K562 (cell line): Measurements from ENCODE around the gene MPDZ. TPM values are rescaled to one million over a fixed set of nuclear protein-coding genes. Genes with fewer than 3 reads are reported as not detected.

Experiments used
- ASH1L ChIP-seq: fragments of 450-650 bp; IDR thresholded peaks from 2 replicates; pipeline ENCODE4 v1.6.1; 2018; ENCODE audit warnings: borderline replicate concordance, mild to moderate bottlenecking, low read depth; ENCODE audit not compliant: partially characterized antibody
- ATF1 ChIP-seq, 2 experiments: fragments of 450-650 bp in 1 of 2; IDR thresholded peaks; 2 replicates each; pipeline ENCODE4 v1.6.1; 2016; ENCODE audit warnings: missing compliant biosample characterization in 1 of 2, missing genetic modification characterization in 1 of 2
- CREBBP ChIP-seq: IDR thresholded peaks from one replicate; pipeline ENCODE4 v1.6.1; 2012; ENCODE audit warnings: low read depth, mild to moderate bottlenecking, control low read depth, inconsistent platforms, low read length
- ELF2 ChIP-seq: fragments of 250-450 bp; sonication (Bioruptor Pico); IDR thresholded peaks from 2 replicates; pipeline ENCODE4 v1.5.0; 2021; ENCODE audit warnings: mild to moderate bottlenecking
- NFATC3 ChIP-seq: fragments of 450-650 bp; IDR thresholded peaks from 2 replicates; pipeline ENCODE4 v1.6.1; 2017; ENCODE audit warnings: mild to moderate bottlenecking
- OTX1 ChIP-seq: fragments of 450-650 bp; formaldehyde crosslinking; IDR thresholded peaks from 2 replicates; pipeline ENCODE4 v1.4.0; 2022; ENCODE audit warnings: mild to moderate bottlenecking
- SAP30 ChIP-seq: fragments of 200-600 bp; sonication (generic); IDR thresholded peaks from 2 replicates; pipeline ENCODE4 v1.6.1; 2012; ENCODE audit warnings: borderline replicate concordance, low read depth, mild to moderate bottlenecking, moderate library complexity, low read length, control low read depth, inconsistent platforms; ENCODE audit not compliant: insufficient read depth, poor library complexity, severe bottlenecking
- ZNF830 ChIP-seq: fragments of 250-450 bp; sonication (Bioruptor Pico); IDR thresholded peaks from 2 replicates; pipeline ENCODE4 v1.5.0; 2021; ENCODE audit warnings: mild to moderate bottlenecking
- ZSCAN29 ChIP-seq: fragments of 450-650 bp; IDR thresholded peaks from 2 replicates; pipeline ENCODE4 v1.6.1; 2017
- polyA plus RNA-seq, 8 experiments: library from polyadenylated mRNA; depleted of rRNA in 4 of 8; stranded (reverse) in 5 of 8; unstranded in 3 of 8; fragments of >200 nt; fragmentation: Nextera tagmentation in 2 of 8; fragmentation: Illumina TruSeq in 1 of 8; extraction: Ambion mirVana in 2 of 8; extraction: Trizol in 1 of 8; gene quantifications; 2 replicates each; pipeline versions ENCODE4 v1.2.1 to v1.2.3, GENCODE V29; 2011 to 2014; ENCODE audit warnings: inconsistent platforms in 1 of 8, missing spikeins in 1 of 8
- total RNA-seq, 7 experiments: library from RNA; depleted of rRNA in 6 of 7; stranded (reverse); fragments of >200 nt in 6 of 7; fragmentation: Illumina TruSeq in 2 of 7; extraction: Trizol in 2 of 7; gene quantifications; 2 replicates each; pipeline versions ENCODE4 v1.2.1 to v1.2.3, GENCODE V29; 2011 to 2021; ENCODE audit warnings: low replicate concordance in 1 of 7
- TF ChIP-seq, protein P1 (sequence below): fragments of 450-650 bp; conservative IDR thresholded peaks from 2 replicates; pipeline ENCODE4 v1.6.1; 2016; ENCODE audit warnings: missing genetic modification characterization, low read depth, mild to moderate bottlenecking, control low read depth, missing compliant biosample characterization
- TF ChIP-seq, protein P2 (sequence below): fragments of 200-800 bp; sonication (Bioruptor generic); IDR thresholded peaks from 2 replicates; pipeline ENCODE4 v1.6.1; 2017; ENCODE audit warnings: missing genetic modification characterization, missing compliant biosample characterization
- TF ChIP-seq, protein P3 (sequence below): fragments of 250-450 bp; sonication (Bioruptor Pico); IDR thresholded peaks from 2 replicates; pipeline ENCODE4 v1.9.0; 2021; ENCODE audit warnings: mild to moderate bottlenecking
- TF ChIP-seq, protein P4 (sequence below), 2 experiments: fragments of 150-350 bp in 1 of 2; IDR thresholded peaks; 2 replicates each; pipeline ENCODE4 v1.6.1; 2012 to 2016; ENCODE audit warnings: low read depth in 2 of 2, low read length in 2 of 2, mild to moderate bottlenecking in 1 of 2, moderate library complexity in 1 of 2
- TF ChIP-seq, protein P5 (sequence below): fragments of 450-650 bp; formaldehyde crosslinking; IDR thresholded peaks from 2 replicates; pipeline ENCODE4 v1.4.0; 2020; ENCODE audit warnings: mild to moderate bottlenecking, moderate library complexity
- TF ChIP-seq, protein P6 (sequence below), 2 experiments: fragments of 450-650 bp; IDR thresholded peaks; 2 replicates each; pipeline ENCODE4 v1.6.1; 2018; ENCODE audit warnings: mild to moderate bottlenecking in 2 of 2, low read depth in 1 of 2; ENCODE audit not compliant: partially characterized antibody in 2 of 2

Gene MPDZ
- total and polyA plus RNA-seq, 9 of the 15 experiments (the other 6 are each of a cell fraction or from before 2014, with no cell fraction given) = 3.9 to 13.2 (median 5.7) TPM

DNA sequence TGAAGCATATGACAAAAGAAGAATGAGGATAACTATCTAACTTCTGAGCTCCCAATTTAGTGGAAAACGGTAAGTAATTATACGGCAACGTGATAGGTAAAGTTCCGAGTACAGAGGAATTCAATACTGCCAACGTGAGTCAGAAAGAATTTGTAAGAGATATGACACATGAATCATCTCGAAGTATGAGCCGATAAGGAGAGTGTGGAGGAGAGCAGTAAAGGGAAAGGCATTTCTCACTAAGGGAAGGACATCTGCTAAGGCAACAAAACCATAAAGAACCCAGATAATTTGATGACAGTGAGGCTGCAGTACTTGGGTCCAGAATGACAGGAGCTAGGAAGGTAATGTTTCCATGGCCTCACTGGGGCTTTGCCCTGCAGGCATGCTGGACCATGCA lies 11.0 kb downstream of the MPDZ start (continued):
- TF ChIP-seq, protein P1, sequence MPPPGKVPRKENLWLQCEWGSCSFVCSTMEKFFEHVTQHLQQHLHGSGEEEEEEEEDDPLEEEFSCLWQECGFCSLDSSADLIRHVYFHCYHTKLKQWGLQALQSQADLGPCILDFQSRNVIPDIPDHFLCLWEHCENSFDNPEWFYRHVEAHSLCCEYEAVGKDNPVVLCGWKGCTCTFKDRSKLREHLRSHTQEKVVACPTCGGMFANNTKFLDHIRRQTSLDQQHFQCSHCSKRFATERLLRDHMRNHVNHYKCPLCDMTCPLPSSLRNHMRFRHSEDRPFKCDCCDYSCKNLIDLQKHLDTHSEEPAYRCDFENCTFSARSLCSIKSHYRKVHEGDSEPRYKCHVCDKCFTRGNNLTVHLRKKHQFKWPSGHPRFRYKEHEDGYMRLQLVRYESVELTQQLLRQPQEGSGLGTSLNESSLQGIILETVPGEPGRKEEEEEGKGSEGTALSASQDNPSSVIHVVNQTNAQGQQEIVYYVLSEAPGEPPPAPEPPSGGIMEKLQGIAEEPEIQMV = no peak
- TF ChIP-seq, protein P2, sequence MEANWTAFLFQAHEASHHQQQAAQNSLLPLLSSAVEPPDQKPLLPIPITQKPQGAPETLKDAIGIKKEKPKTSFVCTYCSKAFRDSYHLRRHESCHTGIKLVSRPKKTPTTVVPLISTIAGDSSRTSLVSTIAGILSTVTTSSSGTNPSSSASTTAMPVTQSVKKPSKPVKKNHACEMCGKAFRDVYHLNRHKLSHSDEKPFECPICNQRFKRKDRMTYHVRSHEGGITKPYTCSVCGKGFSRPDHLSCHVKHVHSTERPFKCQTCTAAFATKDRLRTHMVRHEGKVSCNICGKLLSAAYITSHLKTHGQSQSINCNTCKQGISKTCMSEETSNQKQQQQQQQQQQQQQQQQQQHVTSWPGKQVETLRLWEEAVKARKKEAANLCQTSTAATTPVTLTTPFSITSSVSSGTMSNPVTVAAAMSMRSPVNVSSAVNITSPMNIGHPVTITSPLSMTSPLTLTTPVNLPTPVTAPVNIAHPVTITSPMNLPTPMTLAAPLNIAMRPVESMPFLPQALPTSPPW (CRISPR knock-in tag) = no peak
- TF ChIP-seq OTX1 (no peak), NFATC3 (no peak), ELF2 (CRISPR knock-in tag) (no peak), ZSCAN29 (peak; percentile 58; the same call in 1 of the 2 replicates), ATF1 (CRISPR knock-in tag; IDR thresholded peaks at IDR 0.05) (no peak), ATF1 (tag; IDR thresholded peaks at IDR 0.05) (0 out of 2 replicates have a peak, but pooled peaks have one; percentile 13), CREBBP (no peak), SAP30 (no peak), ZNF830 (CRISPR knock-in tag) (no peak), ASH1L (no peak)
- TF ChIP-seq, protein P3, sequence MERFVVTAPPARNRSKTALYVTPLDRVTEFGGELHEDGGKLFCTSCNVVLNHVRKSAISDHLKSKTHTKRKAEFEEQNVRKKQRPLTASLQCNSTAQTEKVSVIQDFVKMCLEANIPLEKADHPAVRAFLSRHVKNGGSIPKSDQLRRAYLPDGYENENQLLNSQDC = no peak
- TF ChIP-seq, protein P4, sequence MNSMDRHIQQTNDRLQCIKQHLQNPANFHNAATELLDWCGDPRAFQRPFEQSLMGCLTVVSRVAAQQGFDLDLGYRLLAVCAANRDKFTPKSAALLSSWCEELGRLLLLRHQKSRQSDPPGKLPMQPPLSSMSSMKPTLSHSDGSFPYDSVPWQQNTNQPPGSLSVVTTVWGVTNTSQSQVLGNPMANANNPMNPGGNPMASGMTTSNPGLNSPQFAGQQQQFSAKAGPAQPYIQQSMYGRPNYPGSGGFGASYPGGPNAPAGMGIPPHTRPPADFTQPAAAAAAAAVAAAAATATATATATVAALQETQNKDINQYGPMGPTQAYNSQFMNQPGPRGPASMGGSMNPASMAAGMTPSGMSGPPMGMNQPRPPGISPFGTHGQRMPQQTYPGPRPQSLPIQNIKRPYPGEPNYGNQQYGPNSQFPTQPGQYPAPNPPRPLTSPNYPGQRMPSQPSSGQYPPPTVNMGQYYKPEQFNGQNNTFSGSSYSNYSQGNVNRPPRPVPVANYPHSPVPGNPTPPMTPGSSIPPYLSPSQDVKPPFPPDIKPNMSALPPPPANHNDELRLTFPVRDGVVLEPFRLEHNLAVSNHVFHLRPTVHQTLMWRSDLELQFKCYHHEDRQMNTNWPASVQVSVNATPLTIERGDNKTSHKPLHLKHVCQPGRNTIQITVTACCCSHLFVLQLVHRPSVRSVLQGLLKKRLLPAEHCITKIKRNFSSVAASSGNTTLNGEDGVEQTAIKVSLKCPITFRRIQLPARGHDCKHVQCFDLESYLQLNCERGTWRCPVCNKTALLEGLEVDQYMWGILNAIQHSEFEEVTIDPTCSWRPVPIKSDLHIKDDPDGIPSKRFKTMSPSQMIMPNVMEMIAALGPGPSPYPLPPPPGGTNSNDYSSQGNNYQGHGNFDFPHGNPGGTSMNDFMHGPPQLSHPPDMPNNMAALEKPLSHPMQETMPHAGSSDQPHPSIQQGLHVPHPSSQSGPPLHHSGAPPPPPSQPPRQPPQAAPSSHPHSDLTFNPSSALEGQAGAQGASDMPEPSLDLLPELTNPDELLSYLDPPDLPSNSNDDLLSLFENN (IDR thresholded peaks at IDR 0.05; ENCODE audit: low read depth in 2 of 2, low read length in 2 of 2) = no peak
- TF ChIP-seq, protein P5, sequence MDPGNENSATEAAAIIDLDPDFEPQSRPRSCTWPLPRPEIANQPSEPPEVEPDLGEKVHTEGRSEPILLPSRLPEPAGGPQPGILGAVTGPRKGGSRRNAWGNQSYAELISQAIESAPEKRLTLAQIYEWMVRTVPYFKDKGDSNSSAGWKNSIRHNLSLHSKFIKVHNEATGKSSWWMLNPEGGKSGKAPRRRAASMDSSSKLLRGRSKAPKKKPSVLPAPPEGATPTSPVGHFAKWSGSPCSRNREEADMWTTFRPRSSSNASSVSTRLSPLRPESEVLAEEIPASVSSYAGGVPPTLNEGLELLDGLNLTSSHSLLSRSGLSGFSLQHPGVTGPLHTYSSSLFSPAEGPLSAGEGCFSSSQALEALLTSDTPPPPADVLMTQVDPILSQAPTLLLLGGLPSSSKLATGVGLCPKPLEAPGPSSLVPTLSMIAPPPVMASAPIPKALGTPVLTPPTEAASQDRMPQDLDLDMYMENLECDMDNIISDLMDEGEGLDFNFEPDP (CRISPR knock-in tag) = no peak
- TF ChIP-seq, protein P6, sequence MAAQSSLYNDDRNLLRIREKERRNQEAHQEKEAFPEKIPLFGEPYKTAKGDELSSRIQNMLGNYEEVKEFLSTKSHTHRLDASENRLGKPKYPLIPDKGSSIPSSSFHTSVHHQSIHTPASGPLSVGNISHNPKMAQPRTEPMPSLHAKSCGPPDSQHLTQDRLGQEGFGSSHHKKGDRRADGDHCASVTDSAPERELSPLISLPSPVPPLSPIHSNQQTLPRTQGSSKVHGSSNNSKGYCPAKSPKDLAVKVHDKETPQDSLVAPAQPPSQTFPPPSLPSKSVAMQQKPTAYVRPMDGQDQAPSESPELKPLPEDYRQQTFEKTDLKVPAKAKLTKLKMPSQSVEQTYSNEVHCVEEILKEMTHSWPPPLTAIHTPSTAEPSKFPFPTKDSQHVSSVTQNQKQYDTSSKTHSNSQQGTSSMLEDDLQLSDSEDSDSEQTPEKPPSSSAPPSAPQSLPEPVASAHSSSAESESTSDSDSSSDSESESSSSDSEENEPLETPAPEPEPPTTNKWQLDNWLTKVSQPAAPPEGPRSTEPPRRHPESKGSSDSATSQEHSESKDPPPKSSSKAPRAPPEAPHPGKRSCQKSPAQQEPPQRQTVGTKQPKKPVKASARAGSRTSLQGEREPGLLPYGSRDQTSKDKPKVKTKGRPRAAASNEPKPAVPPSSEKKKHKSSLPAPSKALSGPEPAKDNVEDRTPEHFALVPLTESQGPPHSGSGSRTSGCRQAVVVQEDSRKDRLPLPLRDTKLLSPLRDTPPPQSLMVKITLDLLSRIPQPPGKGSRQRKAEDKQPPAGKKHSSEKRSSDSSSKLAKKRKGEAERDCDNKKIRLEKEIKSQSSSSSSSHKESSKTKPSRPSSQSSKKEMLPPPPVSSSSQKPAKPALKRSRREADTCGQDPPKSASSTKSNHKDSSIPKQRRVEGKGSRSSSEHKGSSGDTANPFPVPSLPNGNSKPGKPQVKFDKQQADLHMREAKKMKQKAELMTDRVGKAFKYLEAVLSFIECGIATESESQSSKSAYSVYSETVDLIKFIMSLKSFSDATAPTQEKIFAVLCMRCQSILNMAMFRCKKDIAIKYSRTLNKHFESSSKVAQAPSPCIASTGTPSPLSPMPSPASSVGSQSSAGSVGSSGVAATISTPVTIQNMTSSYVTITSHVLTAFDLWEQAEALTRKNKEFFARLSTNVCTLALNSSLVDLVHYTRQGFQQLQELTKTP (IDR thresholded peaks at IDR 0.05; ENCODE audit: low read depth in 1 of 2, partially characterized antibody in 2 of 2) = no peak
